Neural cell (in vitro differentiated cells): ENCODE data around the gene SLX4IP. TPM values are rescaled to one million over a fixed set of nuclear protein-coding genes. Genes with fewer than 3 reads are reported as not detected.
A peak's percentile ranks its signal among the peaks of the same experiment; 100 is the strongest.

Source experiments
- H2AFZ ChIP-seq: fragments of 200-600, 300-800 bp; sonication (generic), shearing (Covaris generic); 2 replicates; pipeline ENCODE4 v1.6.0; 2014; ENCODE audit warnings: low read depth, mild to moderate bottlenecking, antibody characterized with exemption, low read length, moderate library complexity
- H3F3A ChIP-seq: fragments of 200-600 bp; shearing (Covaris generic); 2 replicates; pipeline ENCODE4 v1.6.1; 2016; ENCODE audit warnings: mild to moderate bottlenecking, moderate library complexity, mixed read lengths, antibody characterized with exemption, low read length; ENCODE audit not compliant: insufficient read depth, poor library complexity, severe bottlenecking
- H3K27ac ChIP-seq: fragments of 200-600, 300-800 bp; sonication (generic), shearing (Covaris generic); 2 replicates; pipeline ENCODE4 v1.5.1; 2014; ENCODE audit warnings: mild to moderate bottlenecking, low read length, moderate library complexity
- H3K27me3 ChIP-seq: fragments of 300-800, 200-600 bp; sonication (generic), shearing (Covaris generic); 2 replicates; pipeline ENCODE4 v1.6.0; 2014; ENCODE audit warnings: mild to moderate bottlenecking, low read depth, low read length, moderate library complexity; ENCODE audit not compliant: insufficient read depth
- H3K36me3 ChIP-seq: fragments of 300-800, 200-600 bp; sonication (generic), shearing (Covaris generic); 2 replicates; pipeline ENCODE4 v1.5.1; 2014; ENCODE audit warnings: mild to moderate bottlenecking, antibody characterized with exemption, low read length, moderate library complexity; ENCODE audit not compliant: insufficient read depth
- H3K4me2 ChIP-seq: fragments of 300-800, 200-600 bp; sonication (generic), shearing (Covaris generic); 2 replicates; pipeline ENCODE4 v1.6.0; 2014; ENCODE audit warnings: mild to moderate bottlenecking, low read length
- H3K4me3 ChIP-seq: fragments of 300-800, 200-600 bp; sonication (generic), shearing (Covaris generic); 2 replicates; pipeline ENCODE4 v1.5.1; 2014; ENCODE audit warnings: mild to moderate bottlenecking, low read length, moderate library complexity
- H3K79me2 ChIP-seq: fragments of 200-600 bp; shearing (Covaris generic); replicated peaks from 2 replicates; pipeline ENCODE4 v1.6.0; 2014; ENCODE audit warnings: mild to moderate bottlenecking, low read length, moderate library complexity; ENCODE audit not compliant: insufficient read depth
- H3K9ac ChIP-seq: fragments of 300-800, 200-600 bp; sonication (generic), shearing (Covaris generic); 2 replicates; pipeline ENCODE4 v1.6.1; 2016; ENCODE audit warnings: mild to moderate bottlenecking, low read length, mixed read lengths
- H3K9me2 ChIP-seq: fragments of 200-600 bp; shearing (Covaris generic); 2 replicates; pipeline ENCODE4 v1.6.1; 2016; ENCODE audit warnings: mild to moderate bottlenecking, low read length, mixed read lengths; ENCODE audit not compliant: insufficient read depth
- H3K9me3 ChIP-seq: fragments of 200-600, 300-800 bp; sonication (generic), shearing (Covaris generic); 2 replicates; pipeline ENCODE4 v1.6.1; 2016; ENCODE audit warnings: mild to moderate bottlenecking, mixed run types, low read length, moderate library complexity, mixed read lengths
- H4K20me1 ChIP-seq: fragments of 200-600 bp; shearing (Covaris generic); 2 replicates; pipeline ENCODE4 v1.6.1; 2016; ENCODE audit warnings: mild to moderate bottlenecking, mixed run types; ENCODE audit not compliant: insufficient read depth
- EP300 ChIP-seq: fragments of 450-650 bp; conservative IDR thresholded peaks from 2 replicates; pipeline ENCODE4 v1.6.1; 2014; ENCODE audit warnings: antibody characterized with exemption, mild to moderate bottlenecking, moderate library complexity; ENCODE audit not compliant: poor library complexity, severe bottlenecking
- EZH2 ChIP-seq: fragments of 200-600, 300-800 bp; shearing (Covaris generic), sonication (generic); IDR thresholded peaks from 2 replicates; pipeline ENCODE4 v1.6.1; 2014; ENCODE audit warnings: antibody characterized with exemption, low read length, borderline replicate concordance, mild to moderate bottlenecking; ENCODE audit not compliant: insufficient read depth, poor library complexity, severe bottlenecking
- MXI1 ChIP-seq: fragments of 450-650 bp; conservative IDR thresholded peaks from 2 replicates; pipeline ENCODE4 v1.6.1; 2014; ENCODE audit warnings: antibody characterized with exemption, mild to moderate bottlenecking; ENCODE audit not compliant: poor library complexity, severe bottlenecking
- POLR2AphosphoS5 ChIP-seq: IDR thresholded peaks from 2 replicates; pipeline ENCODE4 v1.6.1; 2012
- RAD21 ChIP-seq: fragments of 450-650 bp; conservative IDR thresholded peaks from 2 replicates; pipeline ENCODE4 v1.6.1; 2014; ENCODE audit warnings: antibody characterized with exemption, mild to moderate bottlenecking, moderate library complexity
- REST ChIP-seq: IDR thresholded peaks from 2 replicates; pipeline ENCODE4 v1.6.1; 2012; ENCODE audit warnings: borderline replicate concordance
- SMC3 ChIP-seq: fragments of 450-650 bp; conservative IDR thresholded peaks from 2 replicates; pipeline ENCODE4 v1.6.1; 2014; ENCODE audit warnings: antibody characterized with exemption, mild to moderate bottlenecking, moderate library complexity; ENCODE audit not compliant: poor library complexity
- TAF1 ChIP-seq: IDR thresholded peaks from 2 replicates; pipeline ENCODE4 v1.6.1; 2012; ENCODE audit warnings: low read depth
- polyA plus RNA-seq: library from polyadenylated mRNA; depleted of rRNA; stranded (reverse); fragments of >200 nt; gene quantifications from 2 replicates; pipeline ENCODE4 v1.2.3, GENCODE V29; 2014
- TF ChIP-seq, protein P1 (sequence below): fragments of 450-650 bp; IDR thresholded peaks from 2 replicates; pipeline ENCODE4 v1.5.1; 2014; ENCODE audit warnings: antibody characterized with exemption, mild to moderate bottlenecking, moderate library complexity; ENCODE audit not compliant: poor library complexity, severe bottlenecking

Gene SLX4IP
- polyA plus RNA-seq, 1 donor from 2014 or later = 6.4 TPM

DNA sequence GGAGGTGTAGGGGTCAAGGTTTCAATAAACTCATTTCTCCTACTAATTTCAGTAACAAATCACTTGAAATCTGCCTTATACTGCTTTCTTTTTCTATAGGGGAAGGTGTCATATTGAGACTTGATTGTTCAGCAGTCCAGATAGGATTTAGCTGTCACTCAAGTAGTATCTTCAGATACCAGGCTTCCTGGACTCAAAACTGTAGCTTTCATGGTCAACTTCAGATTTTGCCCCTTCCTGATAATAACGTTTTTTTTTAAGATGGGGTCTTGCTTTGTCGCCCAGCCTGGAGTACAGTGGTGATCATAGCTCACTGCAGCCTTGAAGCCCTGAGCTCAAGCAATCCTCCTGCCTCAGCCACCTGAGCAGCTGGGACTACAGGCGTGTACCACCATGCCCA lies 160.9 kb downstream of the SLX4IP start:
- H3K4me2 ChIP-seq = no peak overlapping the region
- TF ChIP-seq REST = no peak
- TF ChIP-seq, protein P1, sequence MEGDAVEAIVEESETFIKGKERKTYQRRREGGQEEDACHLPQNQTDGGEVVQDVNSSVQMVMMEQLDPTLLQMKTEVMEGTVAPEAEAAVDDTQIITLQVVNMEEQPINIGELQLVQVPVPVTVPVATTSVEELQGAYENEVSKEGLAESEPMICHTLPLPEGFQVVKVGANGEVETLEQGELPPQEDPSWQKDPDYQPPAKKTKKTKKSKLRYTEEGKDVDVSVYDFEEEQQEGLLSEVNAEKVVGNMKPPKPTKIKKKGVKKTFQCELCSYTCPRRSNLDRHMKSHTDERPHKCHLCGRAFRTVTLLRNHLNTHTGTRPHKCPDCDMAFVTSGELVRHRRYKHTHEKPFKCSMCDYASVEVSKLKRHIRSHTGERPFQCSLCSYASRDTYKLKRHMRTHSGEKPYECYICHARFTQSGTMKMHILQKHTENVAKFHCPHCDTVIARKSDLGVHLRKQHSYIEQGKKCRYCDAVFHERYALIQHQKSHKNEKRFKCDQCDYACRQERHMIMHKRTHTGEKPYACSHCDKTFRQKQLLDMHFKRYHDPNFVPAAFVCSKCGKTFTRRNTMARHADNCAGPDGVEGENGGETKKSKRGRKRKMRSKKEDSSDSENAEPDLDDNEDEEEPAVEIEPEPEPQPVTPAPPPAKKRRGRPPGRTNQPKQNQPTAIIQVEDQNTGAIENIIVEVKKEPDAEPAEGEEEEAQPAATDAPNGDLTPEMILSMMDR = no peak
- no peak for TF ChIP-seq SMC3
- no peak for TF ChIP-seq MXI1
- no peak for TF ChIP-seq POLR2AphosphoS5
- no peak for TF ChIP-seq EZH2
- no peak for TF ChIP-seq EP300
- TF ChIP-seq RAD21 = no peak
- TF ChIP-seq TAF1 = no peak
- H3K4me3 ChIP-seq = no peak overlapping the region
- H3K9me2 ChIP-seq = no peaks in the 10 kb centered on the region
- no peak overlapping the region for H3K9ac ChIP-seq
- H4K20me1 ChIP-seq = no peaks in the 10 kb centered on the region
- H3K27ac ChIP-seq = no peak overlapping the region
- no peaks in the 10 kb centered on the region for H3K36me3 ChIP-seq
- no peak overlapping the region for H2AFZ ChIP-seq
- H3K79me2 ChIP-seq = no peaks in the 10 kb centered on the region
- no peaks in the 10 kb centered on the region for H3K27me3 ChIP-seq
- no peaks in the 10 kb centered on the region for H3F3A ChIP-seq
- H3K9me3 ChIP-seq = no peaks in the 10 kb centered on the region

- no peaks in the 10 kb centered on the region for H3F3A ChIP-seq
- H3K9me2 ChIP-seq = no peaks in the 10 kb centered on the region
- no peak overlapping the region for H2AFZ ChIP-seq
- H3K36me3 ChIP-seq = no peaks in the 10 kb centered on the region
- no peak overlapping the region for H3K9ac ChIP-seq
- H3K4me3 ChIP-seq = no peak overlapping the region
- H3K79me2 ChIP-seq = no peaks in the 10 kb centered on the region
- no peak overlapping the region for H3K27ac ChIP-seq
- H3K27me3 ChIP-seq = no peaks in the 10 kb centered on the region
- H3K4me2 ChIP-seq = no peak overlapping the region
- TF ChIP-seq RAD21 (no peak), POLR2AphosphoS5 (no peak), MXI1 (no peak), EZH2 (no peak), EP300 (peak; percentile 30), SMC3 (no peak), TAF1 (no peak), REST (no peak)
- TF ChIP-seq, protein P1 = no peak
- no peaks in the 10 kb centered on the region for H3K9me3 ChIP-seq
- H4K20me1 ChIP-seq = no peaks in the 10 kb centered on the region
Observed at GRCh38 chr20:10596710-10597121, 161.6 kb downstream of the SLX4IP start.
